GM19043 (cell line): ENCODE data around the gene IVD.
A peak's percentile ranks its signal among the peaks of the same experiment; 100 is the strongest.

ENCODE experiments used
- ATAC-seq: cut with Tn5 transposase; IDR thresholded peaks from one replicate; pipeline ENCODE4 v1.9.1; 2021; ENCODE audit warnings: low read depth; ENCODE audit not compliant: unreplicated experiment

IVD gene

DNA sequence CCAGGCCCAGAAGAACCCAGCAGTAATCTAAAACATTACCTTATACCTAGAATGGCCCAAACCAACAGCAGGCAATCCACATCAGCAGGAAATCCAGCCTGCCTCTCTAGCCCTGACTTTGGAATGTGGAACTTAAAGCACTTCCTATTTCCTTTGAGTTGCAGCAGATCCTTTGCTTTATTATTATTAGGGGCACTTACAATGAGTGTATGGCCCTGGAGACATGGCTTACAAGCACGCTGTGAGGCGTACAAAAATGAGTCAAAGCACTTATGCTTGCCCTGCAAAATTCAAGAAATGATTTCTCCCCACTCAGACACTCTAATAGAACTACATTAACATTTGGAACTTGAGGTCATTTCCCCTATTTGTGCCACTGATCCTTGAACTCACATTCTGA, 32.6 kb upstream of the IVD start:
- no peak for ATAC-seq

GRCh38 chr15:40377606-40378005, 28.0 kb upstream of the IVD start:
- no peak for ATAC-seq

DNA sequence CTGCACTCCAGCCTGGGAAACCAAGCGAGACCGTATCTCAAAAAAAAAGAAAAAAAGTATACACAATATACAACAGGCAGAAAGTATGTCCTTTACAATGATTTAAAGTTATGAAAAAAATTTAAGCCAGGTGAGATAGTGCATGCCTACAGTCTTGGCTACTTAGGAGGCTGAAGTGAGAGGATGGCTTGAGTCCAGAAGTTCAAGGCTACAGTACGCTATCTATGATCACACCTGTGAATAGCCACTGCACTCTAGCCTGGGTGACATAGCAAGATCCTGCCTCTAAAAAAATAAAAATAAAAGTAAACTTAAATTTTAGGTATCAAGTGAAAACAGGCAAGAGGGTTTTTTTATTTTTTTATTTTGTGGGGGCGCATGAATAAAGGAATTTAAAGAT, 26.2 kb upstream of the IVD start:
- no peak for ATAC-seq

DNA sequence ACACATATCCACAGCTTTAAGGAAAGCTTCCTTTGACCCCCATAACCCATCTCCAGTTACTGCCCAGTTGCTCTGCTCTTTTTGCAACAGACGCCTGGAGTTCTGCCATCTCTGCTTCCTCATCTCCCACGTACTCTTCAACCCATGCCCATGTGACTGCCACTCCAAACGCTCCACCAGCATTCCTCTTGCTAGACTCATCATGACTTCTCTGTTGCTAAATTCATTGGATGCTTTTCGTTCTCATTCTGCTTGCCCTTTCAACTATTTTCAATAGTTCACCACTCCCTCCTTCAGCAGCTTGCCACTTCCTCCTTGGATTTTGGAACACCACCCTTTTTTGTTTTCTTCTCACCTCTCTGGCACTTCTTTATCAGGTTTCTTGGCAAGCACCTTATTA, 25.7 kb upstream of the IVD start:
- no peak for ATAC-seq

DNA sequence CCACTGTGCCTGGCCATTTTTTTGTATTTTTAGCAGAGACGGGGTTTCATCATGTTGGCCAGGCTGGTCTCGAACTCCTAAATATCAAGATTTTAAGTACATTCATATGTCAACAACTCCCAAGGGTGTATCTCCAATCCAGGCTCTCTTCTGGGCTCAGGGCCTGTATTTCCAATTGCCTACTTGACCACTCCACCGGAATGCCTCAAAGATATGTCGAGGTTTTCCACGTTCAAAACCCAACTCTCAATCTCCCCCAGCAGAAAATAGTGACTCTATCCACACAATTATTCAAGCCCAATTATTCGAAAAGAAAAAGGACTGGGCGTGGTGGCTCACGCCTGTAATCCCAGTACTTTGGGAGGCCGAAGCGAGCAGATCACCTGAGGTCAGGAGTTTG, 25.0 kb upstream of the IVD start:
- ATAC-seq = no peak

GRCh38 chr15:40381818-40382529, 23.6 kb upstream of the IVD start:
- no peak for ATAC-seq

GRCh38 chr15:40382580-40383456, 22.8 kb upstream of the IVD start, which contains the start of gene KNSTRN:
TSS of gene KNSTRN (plus strand) at chr15:40382721. CDS start at chr15:40382836, 115 bp downstream.
- ATAC-seq = peak; percentile 92

GRCh38 chr15:40386480-40386879, 19.1 kb upstream of the IVD start:
- ATAC-seq = no peak

- ATAC-seq = no peak
Measured at GRCh38 chr15:40388941-40389823, 16.4 kb upstream of the IVD start.

GRCh38 chr15:40389824-40390595, 15.6 kb upstream of the IVD start:
- no peak for ATAC-seq

- ATAC-seq = no peak
Measured at GRCh38 chr15:40392986-40393948, 12.3 kb upstream of the IVD start.

GRCh38 chr15:40397688-40398412, 7.7 kb upstream of the IVD start:
- ATAC-seq = no peak

DNA sequence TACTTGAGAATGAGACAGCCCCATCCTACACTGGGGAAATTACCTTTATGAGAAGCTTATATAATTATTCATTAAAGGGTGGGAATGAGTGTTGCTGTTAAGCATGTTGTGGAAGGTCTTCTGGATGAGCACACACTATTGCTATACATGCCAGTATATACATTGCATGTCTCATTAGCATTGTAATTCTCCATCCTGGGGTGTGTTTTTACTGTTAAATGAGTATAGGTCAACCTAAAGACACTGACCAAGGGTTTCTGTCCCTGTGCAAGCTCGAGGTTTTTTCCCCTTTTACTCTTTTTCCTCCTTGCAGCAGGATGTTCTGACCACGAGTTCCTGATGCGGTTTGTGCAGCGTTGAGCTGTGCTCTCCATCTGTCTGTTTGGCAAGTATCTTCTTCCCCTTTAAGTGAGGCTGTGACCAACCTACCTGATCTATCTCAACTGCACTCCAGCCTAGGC, 7.2 kb upstream of the IVD start:
- peak; percentile 78 for ATAC-seq

DNA sequence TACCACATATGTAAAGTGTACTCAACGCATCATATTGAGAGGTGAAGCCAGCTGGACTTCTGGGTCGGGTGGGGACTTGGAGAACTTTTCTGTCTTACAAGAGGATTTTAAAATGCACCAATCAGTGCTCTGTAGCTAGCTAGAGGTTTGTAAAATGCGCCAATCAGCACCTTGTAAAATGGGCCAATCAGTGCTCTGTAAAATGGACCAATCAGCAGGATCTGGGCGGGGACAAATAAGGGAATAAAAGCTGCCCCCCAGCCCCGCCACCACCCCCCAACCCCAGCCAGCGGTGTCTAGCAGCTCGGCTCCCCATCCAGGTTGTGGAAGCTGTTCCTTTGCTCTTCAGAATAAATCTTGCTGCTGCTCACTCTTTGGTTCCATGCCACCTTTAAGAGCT, 6.2 kb upstream of the IVD start:
- no peak for ATAC-seq

DNA sequence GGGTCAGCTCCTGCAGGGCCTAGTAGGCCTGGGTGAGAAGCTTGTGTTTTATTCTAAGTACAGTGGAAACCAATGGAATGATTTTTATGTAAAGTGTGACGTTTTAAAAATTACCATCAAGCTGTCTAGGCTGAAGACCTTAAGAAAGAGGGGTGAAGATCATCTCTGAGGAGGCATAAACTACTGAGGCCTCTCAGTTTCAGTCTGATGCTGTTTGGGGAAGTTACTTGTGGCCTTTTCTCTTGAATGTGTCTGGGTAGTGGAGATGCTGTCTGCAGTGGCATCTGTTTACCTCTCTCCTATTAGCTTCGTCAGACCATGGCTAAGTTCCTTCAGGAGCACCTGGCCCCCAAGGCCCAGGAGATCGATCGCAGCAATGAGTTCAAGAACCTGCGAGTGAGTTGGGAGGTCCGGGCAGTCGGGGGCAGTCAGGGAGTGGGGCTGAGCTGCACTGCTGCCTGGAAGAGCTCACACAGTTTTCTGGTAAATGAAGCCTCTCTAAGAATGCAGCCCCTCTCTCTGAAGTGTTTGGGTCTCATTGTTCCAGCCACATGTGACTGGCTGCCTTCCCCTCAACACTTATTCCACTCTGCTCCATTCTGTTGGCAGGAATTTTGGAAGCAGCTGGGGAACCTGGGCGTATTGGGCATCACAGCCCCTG, 1.9 kb downstream of the IVD start:
- peak; percentile 52 for ATAC-seq

DNA sequence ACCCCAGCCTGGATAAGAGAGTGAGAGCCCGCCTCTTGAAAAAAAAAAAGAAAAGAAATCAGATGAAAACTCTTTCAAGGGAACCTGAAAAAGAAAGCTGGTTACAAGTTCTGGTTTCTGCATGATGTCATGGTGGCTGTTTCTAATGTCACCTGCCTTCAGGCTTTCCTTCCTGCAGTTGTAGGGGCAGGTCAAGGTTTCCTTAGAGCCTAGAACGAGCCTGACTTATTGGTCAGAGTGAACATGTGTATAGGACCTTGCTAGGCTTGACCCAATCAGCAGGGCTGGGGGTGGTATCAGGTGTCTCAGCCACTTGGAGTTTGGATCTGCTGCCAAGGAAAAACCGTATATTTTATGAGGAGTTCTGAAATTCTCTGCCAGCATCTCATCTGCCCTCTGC, 3.8 kb downstream of the IVD start:
- no peak for ATAC-seq

DNA sequence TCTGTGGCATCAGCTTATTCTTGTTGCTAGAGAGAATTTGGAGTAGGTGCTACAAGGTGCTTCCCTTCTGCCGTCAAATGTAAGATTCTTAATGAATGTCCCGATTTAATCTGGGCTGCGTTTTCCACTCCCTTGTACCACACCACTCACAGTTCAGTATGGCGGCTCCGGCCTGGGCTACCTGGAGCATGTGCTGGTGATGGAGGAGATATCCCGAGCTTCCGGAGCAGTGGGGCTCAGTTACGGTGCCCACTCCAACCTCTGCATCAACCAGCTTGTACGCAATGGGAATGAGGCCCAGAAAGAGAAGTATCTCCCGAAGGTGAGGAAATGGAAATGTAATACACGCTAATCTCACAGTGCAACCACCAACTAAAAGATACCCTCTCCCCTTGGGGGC, 4.9 kb downstream of the IVD start:
- ATAC-seq = no peak
